Mesodermal cell (in vitro differentiated cells): ENCODE results near the gene LTC4S.

Experiments used
- H3K27ac ChIP-seq: 2 replicates; pipeline ENCODE4 v1.7.0; 2013; ENCODE audit warnings: mild to moderate bottlenecking, low read depth, low read length, moderate library complexity; ENCODE audit not compliant: severe bottlenecking
- H3K36me3 ChIP-seq: 2 replicates; pipeline ENCODE4 v1.7.1; 2013; ENCODE audit warnings: mild to moderate bottlenecking, low read length, moderate library complexity; ENCODE audit not compliant: control insufficient read depth, insufficient read depth
- H3K4me1 ChIP-seq: one replicate; pipeline ENCODE4 v1.7.1; 2013; ENCODE audit warnings: mild to moderate bottlenecking, low read length; ENCODE audit not compliant: insufficient read depth, control insufficient read depth, poor library complexity, severe bottlenecking
- H3K4me3 ChIP-seq: 2 replicates; pipeline ENCODE4 v1.7.0; 2013; ENCODE audit warnings: low read length, control low read depth, mild to moderate bottlenecking; ENCODE audit not compliant: insufficient read depth, poor library complexity, severe bottlenecking; ENCODE audit errors: extremely low read depth
- H3K9me3 ChIP-seq: 2 replicates; pipeline ENCODE4 v1.7.1; 2013; ENCODE audit warnings: mild to moderate bottlenecking, low read length, moderate library complexity; ENCODE audit not compliant: control insufficient read depth
- WGBS, 2 experiments: methylation state at CpG; one replicate each; pipeline ENCODE4 v1.1.5; 2013; ENCODE audit warnings: missing lambda C conversion rate in 2 of 2; ENCODE audit not compliant: insufficient coverage in 2 of 2; 5-methylcytosine and 5-hydroxymethylcytosine counted together

Gene LTC4S

DNA sequence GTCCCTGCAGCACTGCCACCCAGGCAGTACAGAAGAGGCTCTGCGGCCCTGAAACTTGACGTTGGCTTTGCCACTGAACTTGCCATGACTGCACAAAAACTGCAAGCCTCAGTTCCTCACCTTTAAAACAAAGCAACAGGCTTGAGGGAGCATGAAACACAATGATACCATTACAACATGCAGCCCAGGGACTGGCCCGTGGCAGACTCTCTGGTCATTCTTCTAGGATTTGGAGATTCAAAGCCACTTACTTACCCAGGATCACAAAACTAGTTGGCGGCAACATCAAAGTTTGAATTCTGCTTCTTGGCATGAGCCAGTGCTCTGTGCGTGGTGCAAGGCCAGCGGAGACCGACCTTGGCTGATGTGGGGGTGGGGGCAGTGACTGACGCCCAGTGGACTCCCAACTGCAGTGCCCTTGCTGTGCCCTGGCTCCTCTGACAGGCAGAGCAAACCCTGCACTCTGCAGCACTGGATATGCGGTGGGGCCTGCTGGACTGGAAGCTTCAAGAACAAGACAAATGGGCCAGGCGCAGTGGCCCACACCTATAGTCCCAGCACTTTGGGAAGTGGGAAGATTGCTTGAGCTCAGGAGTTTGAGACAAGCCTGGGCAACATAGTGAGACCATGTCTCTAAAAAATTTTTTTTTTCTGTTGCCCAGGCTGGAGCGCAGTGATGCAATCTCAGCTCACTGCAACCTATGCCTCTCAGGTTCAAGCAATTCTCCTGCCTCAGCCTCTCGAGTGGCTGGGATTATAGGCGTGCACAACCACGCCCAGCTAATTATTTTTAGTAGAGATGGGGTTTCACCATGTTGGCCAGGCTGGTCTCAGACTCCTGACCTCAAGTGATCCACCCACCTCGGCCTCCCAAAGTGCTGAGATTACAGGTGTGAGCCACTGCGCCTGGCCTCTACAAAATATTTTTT is 45.8 kb downstream of the LTC4S start:
- 96 to 97% methylated on average over 12 to 13 of the region's 16 CpGs for WGBS, 2 experiments
- Histone ChIP-seq H3K27ac (peak overlapping the region; percentile 16), H3K36me3 (peaks cover 65% of the 10 kb centered on the region), H3K9me3 (peaks cover 3% of the 10 kb centered on the region), H3K4me1 (no peaks in the 10 kb centered on the region), H3K4me3 (no peak overlapping the region)

GRCh38 chr5:179840321-179840720 is 46.5 kb downstream of the LTC4S start:
- Histone ChIP-seq H3K4me1 (no peaks in the 10 kb centered on the region), H3K9me3 (peaks cover 10% of the 10 kb centered on the region), H3K4me3 (no peak overlapping the region), H3K27ac (no peak overlapping the region), H3K36me3 (peaks cover 72% of the 10 kb centered on the region)
- WGBS, 2 experiments = 95 to 97% methylated on average over 11 of the region's 11 CpGs

DNA sequence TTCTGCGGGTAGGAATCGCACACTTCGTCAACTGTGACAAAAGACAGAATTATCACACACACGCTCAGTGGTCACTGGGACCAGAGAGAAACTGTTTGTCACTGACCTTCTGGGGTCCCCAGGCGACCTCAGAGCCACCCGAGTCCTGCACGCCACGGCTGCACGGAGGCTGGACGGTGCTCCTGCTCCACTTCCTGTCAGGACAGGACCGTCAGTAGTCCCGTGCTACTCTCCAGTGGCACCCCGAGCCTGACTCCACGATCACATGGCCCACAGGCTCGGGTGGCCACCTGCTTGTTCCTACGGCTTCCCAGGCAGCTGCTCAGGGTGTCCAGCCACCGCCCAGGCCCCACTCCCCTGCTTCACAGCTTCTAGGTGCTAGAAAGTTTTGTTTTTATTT is 47.0 kb downstream of the LTC4S start:
- 90 to 92% methylated on average over 17 of the region's 17 CpGs for WGBS, 2 experiments
- Histone ChIP-seq H3K9me3 (peaks cover 13% of the 10 kb centered on the region), H3K4me1 (no peaks in the 10 kb centered on the region), H3K36me3 (peaks cover 75% of the 10 kb centered on the region), H3K4me3 (no peak overlapping the region), H3K27ac (no peak overlapping the region)

DNA sequence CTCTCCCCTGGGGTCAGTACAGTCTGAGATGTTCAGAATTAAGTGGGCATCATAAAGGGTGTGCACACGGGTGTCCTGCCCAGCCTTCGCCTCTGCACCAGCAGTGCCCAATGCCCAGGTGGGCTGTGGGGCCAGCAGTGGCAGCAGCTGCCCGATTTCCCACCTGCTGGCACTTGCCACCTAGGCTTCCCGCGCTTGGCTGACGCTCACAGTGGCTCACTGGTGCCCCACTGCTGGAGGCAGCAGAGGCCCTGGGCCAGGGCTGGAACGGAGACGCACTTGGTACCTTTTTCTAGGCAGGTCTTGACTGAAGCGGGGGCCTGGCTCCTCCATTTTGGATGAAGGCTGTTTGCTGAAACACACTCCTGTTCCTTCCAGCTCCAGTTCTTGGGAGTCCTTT is 47.8 kb downstream of the LTC4S start:
- H3K27ac ChIP-seq = no peak overlapping the region
- peaks cover 22% of the 10 kb centered on the region for H3K9me3 ChIP-seq
- H3K36me3 ChIP-seq = peaks cover 75% of the 10 kb centered on the region
- no peaks in the 10 kb centered on the region for H3K4me1 ChIP-seq
- 91 to 93% methylated on average over 9 of the region's 9 CpGs for WGBS, 2 experiments
- H3K4me3 ChIP-seq = no peak overlapping the region
